HG03175 (cell line): ENCODE data around the gene CLRN3.

ENCODE experiments used
- ATAC-seq: cut with Tn5 transposase; IDR thresholded peaks from one replicate; pipeline ENCODE4 v1.9.1; 2021; ENCODE audit warnings: mild to moderate bottlenecking, moderate library complexity; ENCODE audit not compliant: unreplicated experiment

CLRN3 gene

GRCh38 chr10:127850944-127851343, 41.8 kb downstream of the CLRN3 start:
- ATAC-seq, result no peak

- ATAC-seq, result no peak
Observed at GRCh38 chr10:127849921-127850320, 42.8 kb downstream of the CLRN3 start.

DNA sequence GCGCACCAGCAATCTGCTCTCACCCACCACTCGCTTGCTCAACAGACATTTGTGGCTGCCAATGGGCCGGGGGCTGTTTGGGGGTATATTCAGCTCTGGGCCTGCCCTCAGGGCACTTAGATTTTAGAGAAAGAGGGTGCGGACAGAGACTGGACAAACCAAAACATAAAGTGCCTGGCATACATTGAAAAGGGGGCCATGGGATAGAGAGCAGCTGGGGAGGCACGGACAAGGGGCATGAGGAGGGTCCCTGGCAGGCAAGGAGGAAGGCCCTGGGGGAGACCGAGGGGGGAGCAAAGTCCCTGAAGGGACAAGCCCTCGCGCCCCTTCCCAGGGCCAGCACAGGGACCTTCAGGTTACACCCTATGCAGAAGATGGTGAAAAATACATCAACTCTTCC, 43.5 kb downstream of the CLRN3 start:
- ATAC-seq, result no peak

- ATAC-seq, result no peak
Observed at GRCh38 chr10:127848226-127848625, 44.5 kb downstream of the CLRN3 start.

- no peak for ATAC-seq
Observed at GRCh38 chr10:127845756-127846155, 47.0 kb downstream of the CLRN3 start.

DNA sequence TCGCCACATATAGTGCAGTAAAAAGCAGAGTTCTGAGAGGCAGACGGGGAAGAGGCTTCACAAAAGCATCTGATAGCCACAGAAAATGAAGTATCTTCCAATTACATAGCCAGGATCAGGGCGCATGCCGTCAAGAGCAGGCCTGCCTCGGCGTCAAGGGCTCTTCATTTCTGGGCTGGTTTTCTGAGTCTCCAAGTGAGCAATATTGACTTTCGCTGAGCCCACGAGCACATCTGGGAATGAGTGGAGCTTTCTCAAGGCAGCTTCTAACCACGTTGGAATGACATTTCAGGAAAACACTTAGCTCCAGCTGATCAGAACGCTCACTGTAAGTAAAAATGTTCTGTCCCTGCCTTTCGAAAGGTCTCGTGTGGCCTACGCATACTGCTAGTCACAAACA, 51.9 kb downstream of the CLRN3 start:
- no peak for ATAC-seq

- ATAC-seq, result no peak
Observed at GRCh38 chr10:127836966-127837365, 55.8 kb downstream of the CLRN3 start.

DNA sequence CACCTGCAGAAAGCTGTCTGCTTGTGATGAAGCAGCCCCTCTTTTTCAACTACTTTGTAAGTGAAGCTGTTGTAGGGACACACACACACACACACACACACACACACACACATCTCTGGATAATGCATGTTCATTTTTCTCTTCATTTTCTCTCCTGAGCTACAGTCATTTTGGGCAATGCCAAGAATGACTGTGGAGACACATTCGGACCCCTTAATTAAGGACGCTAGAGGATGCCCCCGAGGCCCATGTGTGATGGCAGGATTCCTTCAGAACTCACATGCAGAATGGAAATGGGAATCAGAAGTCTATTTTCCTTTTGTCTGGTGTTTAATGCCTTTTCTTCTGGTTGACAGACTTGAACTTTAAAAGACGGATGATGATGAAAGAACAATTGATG, 56.6 kb downstream of the CLRN3 start:
- ATAC-seq, result no peak

GRCh38 chr10:127834791-127835190, 58.0 kb downstream of the CLRN3 start:
- no peak for ATAC-seq

DNA sequence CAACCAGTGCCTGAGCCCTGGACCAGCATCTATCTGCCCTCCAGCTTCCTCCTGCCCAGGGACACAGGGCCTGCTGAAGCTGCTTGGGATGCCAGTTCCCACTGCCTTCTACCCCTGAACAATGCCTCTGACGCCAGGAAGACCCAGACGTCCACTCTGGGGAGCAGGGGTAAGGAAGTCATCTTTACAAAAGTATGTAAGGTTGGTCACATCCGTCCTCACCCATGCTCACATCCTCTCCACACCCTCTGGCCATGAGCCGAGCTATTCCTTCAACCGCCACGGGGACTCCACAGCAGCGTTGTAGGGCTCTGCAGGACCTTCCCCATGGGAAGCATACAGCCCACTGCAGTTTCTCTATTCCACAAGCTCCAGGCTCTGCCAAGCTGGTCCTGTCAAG, 58.5 kb downstream of the CLRN3 start:
- no peak for ATAC-seq

DNA sequence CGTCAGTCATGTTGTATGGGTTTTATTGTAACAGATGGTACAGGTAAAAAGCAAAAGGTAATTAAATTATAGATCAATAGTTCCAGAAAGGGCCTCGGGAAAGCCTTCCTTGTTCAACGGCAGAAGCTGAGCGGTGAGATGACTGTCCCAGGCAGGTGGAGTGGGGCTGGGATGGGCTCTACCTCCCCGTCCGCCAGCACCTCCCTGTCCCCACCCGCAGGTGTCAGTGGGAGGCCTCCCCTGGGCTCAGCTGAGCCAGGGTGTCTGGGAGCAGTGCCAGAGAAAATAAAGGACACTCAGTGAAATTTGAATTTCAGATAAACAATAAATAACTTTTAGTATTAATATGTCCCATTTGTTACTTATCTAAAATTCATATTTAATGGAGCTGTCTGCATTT, 58.9 kb downstream of the CLRN3 start:
- no peak for ATAC-seq

DNA sequence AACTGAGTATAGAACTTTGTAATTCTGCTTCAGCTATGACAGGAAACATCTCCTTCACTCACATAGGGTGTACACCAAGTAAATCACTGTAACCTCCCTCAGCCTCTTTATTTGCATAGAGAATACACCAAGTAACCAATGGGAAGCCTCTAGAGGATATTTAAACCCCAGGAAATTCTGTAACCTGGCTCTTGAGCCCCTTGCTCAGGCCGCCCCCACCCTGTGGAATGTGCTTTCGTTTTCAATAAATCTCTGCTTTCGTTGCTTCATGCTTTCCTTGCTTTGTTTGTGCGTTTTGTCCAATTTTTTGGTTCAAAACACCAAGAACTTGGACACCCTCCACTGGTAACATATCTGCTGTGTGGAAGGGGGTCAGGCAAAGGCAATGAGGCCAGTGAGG, 60.2 kb downstream of the CLRN3 start:
- ATAC-seq, result no peak

GRCh38 chr10:127830414-127830813, 62.3 kb downstream of the CLRN3 start:
- ATAC-seq, result no peak
